DMS53 (cell line): ENCODE measurements around the gene LURAP1L.
A peak's percentile ranks its signal among the peaks of the same experiment; 100 is the strongest.

Experiments
- DNase-seq: peaks from one replicate; lab custom pipeline; 2025; lab: John Stamatoyannopoulos, UW

Gene LURAP1L

DNA sequence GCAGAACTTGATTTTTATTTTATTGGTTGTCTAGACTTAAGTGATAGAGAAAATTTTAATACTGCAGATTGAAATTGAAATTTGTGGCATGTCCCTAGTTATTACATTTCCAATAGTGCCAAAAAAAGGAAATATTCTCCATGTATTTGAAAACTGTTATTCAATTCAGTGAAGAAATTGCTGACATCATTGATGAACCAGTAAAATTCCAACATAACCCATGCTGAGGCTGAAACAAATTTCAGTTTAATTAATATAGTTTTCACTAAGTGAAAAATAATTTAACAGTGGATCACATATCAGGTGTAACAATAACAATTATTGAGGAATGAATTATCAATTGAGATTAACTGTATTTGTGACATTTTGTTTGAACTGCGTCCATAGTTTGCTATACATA, 38.7 kb downstream of the LURAP1L start:
- DNase-seq, result peak; percentile 7

DNA sequence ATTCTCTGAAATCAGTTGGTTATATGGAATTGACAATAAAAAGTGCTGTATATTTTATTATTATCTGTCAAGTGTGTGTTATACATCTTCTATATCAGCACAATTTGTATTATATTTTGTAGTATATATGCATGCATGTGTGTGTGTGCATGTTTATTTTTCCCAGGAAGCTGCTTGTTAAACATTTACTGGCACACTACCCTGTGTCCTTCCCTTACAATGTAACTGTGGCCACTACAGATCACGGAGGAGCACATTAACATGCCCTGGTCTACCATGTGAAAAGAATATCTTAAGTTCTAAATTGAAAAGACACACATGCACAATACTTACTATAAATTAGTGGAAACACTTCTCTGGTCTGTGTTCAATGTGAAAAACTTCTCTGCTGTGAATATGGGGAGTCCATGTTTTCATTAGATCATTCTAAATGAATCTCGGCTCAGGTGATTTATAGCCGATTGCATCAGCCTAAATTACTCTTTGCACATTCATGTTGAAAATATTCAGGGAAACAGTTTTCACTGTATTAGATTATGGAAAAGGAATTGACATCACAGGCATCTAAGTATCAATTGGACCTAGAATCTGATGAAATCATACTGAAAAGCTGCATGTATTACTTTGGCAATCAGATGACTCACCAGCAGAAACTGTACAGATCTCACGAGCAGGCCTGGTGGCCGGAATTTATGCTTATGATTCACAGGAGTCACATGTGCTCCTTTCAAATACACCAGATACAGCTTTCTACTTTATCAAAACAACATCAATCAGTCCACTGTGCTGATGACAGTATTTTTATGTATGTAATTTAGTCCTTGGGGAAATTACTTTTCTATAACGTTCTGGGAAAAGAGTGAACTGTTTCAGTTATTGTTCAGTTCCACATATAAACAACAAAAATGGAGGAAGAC, 39.4 kb downstream of the LURAP1L start:
- peak; percentile 85 for DNase-seq

DNA sequence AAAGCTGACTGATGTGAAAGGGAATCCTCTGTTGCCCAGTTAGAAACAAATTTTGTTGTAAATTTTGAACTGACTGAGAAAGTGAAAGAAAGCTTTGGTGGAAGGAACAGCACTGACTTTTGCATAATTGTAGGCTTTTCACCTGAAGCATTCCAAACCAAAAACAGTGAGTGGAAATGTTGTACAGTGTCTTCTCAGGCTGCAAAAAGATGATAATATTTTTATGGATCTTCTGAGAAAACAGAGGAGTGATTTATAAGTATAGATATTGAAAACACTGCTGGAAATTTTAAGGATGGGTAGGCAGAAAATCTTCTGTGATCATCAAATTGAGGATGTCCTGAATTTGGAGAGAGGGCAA, 40.0 kb downstream of the LURAP1L start:
- DNase-seq, result no peak

DNA sequence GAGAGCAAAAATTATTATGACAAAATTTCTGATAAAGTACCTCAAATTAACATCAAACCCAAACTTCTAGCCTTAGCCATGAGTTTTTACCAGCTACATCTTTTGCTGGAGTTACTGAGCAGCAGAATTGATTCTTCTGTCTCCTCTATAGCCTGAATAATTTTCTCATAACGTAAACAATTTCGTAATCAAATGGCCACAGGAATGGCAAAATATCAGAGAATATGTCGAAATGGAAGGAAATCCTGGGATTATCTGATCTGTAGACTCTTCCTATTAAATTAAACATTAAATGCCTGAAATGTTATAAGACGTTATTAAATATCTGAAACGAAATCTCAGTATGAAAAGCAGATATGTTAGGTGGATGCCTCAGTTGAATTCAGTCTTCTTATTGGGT, 41.1 kb downstream of the LURAP1L start:
- DNase-seq, result no peak

DNA sequence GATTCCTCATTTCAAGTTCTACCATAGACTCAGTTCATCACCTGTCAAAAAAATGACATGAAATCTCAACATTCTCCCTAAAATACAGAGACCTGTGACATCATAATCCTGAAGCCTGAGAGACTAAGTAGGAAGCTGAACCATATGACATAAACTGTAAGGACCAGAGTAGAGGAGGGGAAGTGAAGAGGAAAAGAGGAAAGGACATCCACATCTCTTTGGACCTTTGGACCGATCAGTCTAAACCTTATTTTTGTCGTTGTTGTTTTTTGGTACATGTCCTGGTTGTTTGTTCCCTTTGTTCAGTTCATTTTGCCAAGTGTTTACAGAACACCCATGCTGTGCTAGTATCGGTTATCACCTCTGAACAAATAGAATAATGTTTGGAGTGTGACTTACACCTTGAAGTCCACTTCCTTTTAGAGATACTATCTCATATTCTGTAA, 41.9 kb downstream of the LURAP1L start:
- DNase-seq, result peak; percentile 72

DNA sequence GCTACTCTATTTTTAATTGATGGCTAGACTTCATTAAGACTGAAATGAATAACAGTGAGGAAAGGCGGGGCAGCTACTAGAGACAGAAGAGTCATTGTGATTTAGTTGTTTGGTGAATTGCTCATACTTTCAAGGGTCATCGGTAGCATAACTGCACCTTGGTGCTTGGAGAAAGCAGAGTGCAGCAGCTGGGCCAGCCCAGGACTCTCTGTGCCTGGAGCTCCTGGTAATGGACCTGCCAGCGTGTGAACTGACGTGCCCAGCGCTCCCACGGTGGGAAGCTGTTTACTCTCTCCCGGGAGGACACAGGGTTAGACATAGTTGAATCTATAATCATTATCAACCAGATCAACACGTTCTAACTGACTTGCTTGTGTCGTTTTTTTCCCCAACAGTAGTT, 42.9 kb downstream of the LURAP1L start:
- peak; percentile 72 for DNase-seq

DNA sequence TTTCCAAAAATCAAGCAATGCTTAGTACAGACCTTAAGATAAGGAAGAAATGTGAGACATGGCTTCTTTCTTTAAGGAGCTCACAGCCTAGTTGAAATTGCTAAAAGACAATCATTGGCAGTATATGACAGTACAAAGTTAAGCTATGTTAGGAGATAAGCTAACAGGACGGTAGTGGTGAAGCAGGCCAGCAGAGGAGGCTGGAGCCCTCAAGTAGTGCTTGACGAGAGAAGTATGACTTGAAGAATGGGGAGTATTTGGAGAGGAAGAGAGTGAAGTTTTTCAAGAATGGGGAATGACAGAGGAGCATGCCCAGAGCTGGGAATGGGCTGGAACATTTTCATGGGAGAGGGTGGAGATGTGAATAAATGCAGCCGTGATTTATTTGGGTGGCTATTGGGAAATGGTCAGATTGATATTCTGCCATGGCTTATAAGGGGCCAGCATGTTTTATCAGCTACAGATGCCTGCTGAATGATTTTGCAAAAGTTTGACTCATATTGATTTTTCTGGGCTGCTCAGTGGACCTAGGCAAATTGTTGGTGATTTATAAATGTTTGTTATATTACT, 43.7 kb downstream of the LURAP1L start:
- peak; percentile 1 for DNase-seq

DNA sequence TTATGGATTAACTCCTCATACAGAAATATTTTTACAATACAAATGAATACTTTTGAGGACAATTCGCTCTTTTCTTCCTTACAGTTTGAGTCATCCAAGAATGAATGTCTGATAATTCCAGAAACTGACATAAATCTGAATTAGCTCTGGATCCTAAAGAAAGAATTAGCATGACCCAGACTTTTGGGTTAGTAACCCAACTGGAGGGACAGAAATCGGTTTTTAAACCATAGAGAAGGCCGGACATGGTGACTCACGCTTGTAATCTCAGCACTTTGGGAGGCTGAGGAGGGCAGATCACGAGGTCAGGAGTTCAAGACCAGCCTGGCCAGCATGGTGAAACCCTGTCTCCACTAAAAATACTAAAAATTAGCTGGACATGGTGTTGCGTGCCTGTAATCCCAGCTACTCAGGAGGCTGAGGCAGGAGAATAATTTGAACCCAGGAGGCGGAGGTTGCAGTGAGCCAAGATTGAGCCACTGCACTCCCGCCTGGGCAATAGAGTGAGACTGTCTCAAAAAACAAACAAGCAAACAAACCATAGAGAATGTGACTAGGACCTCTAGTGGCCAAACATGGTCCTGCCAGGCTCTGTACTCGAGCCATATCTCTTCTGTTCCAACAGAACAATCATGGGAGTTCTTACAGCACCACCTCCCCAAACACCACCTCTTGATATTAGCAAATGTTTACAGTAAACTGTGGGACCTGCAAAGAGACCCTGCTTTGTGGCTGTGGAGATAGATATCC, 44.8 kb downstream of the LURAP1L start:
- peak; percentile 33 for DNase-seq

DNA sequence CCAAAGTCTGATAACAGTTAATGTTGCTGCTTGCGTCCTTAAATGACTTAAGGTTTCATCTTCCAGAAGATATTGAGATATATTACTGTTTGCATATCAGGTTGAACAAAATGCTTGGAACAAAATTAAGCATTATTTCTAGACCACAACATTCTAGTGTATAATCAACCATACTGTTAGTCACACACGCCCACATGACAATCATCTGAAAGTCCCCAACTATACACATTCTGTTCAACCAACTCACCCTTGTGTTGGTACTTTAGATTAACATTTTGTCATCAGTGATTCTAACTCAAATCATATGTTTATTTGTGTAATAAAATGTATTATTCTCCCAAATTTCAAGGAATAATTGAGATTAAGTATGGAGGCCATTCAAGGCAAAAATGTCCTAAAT, 47.3 kb downstream of the LURAP1L start:
- no peak for DNase-seq

DNA sequence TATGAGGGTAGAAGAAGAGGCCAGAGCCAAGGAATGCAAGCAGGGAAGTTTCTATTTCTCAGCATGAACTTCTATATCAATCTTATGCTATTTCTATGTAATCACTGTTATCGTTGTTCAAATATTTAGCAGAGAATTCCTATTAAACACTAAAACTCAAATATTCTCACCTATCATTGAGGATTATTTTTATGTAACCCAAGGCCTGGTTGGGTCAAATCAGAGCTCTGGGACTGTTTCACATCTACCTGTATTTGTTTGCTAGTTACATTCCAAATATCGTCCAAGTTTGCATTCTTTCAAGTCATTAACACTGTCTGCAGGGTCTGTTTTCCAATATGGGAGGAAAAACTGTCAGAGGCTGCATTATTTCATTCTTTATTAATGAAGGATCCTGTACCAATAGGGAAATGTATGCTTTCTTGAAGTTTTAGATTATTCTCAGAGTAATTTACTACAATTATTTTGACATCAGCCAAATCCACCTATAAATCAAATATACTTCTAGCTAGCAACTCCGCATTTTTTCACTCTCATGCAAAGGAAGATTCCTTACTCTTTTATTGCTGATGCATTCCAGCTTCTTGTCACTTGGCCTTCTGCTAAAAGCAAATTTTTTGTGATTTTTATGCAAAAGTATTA, 52.2 kb downstream of the LURAP1L start:
- no peak for DNase-seq

DNA sequence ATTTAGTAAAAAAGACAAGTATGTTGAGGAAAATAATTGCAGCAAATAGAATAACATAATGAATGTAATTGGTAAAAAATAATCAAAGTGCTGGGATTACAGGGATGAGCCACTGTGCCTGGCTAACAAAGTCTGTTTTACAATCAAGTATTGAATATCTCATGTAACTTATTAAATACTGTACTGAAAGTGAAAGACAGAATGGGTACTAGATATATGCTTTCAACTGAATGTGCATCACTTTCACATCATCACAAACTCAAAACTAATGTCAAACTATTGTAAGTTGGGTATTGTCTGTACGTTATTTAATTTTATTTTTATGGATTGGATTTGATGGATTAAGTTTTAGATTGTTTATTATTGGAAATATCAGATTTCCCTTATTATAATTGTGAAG, 58.9 kb downstream of the LURAP1L start:
- DNase-seq, result no peak

DNA sequence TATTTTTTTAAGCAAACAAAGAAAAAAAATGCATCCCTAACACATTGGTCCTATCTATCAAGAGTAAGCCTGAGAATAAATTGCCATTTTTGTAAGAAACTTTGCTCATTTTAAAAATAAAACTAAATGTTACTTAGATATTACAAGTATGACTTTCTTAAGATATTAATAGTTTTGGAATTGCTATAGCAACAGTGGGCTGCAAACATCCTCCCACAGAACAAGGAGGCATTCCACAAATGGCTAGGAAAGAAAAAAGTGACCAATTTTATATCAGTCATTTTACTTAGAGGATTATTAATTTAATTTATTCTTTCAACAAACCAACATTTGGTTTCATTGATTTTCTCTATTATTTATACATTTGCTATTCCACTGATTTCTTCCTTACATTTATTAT, 63.7 kb downstream of the LURAP1L start:
- no peak for DNase-seq

DNA sequence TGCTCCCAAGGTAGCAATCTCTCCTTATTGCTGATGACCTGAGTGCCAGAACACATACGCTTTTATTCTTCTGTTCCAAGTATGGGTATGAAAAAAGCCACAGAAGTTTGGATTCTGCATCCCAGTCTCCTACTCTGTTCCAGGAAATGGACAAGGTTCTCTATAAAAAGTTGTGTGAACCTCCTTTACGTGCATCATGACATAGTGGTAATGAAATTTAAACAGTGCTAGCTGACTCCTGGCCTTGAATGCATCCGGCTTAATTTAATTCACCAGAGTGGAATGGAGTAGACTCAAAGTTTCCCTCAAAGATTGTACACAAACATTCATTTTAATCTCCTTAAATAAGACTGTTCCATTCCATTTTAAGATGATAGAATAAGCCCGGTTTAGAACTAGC, 68.9 kb downstream of the LURAP1L start:
- no peak for DNase-seq

DNA sequence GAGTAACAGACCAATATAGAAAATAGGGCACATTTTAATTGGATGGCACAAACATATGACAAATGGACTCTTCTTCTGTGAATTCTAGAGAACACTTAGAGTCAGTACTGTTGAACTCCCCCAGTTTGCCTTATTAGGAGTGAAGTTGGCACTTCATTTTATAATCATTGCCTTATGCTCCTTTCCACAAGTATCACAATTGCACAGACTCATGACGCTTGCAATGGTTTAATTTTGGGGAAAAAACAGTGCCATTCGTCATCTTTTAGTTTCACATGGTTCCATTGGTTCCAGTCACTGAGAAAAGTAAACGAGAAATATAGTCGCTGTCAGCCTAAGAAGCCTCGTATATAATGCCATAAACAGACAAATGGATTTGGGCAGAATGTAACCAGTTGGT, 71.2 kb downstream of the LURAP1L start:
- peak; percentile 9 for DNase-seq

DNA sequence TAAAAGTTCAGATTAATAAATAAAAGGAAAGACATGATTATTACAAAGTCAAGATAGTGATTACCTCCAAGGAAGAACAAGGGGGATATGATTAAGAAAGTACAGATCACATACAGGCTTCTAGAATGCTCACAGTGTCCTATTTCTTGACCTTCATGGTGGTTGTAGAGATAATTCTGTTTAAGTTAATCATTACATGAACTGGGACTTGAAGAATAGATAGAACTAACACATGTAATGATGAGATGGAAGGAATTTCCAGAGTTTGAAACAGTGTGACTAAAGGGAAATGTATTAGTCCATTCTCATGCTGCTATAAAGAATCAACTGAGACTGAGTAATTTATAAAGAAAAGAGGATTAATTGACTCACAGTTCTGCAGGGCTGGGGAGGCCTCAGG, 72.7 kb downstream of the LURAP1L start:
- peak; percentile 19 for DNase-seq

DNA sequence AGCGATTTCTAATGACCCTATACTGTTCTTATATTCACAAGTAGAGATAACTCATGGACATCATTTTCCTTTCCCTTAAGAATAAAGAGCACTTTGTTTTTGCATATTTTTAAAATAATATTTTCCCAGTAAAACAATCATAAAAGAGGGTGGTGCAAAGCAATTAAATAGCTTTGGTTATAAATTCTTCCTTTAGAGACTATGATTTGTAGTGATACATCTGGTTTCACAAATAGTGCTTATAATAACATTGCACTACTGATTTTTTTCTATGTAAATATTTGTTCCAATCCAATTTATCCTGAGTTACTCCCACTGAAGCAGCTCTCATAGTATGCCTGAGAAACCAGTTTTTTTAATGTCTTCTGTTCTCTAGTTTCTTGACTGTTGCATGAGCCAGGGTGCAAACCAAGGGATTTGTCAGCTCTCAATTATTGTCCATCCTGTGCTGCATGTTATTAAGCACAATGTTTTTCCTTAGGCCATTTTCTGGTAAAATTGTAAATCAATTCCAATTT, 74.7 kb downstream of the LURAP1L start:
- peak; percentile 27 for DNase-seq

DNA sequence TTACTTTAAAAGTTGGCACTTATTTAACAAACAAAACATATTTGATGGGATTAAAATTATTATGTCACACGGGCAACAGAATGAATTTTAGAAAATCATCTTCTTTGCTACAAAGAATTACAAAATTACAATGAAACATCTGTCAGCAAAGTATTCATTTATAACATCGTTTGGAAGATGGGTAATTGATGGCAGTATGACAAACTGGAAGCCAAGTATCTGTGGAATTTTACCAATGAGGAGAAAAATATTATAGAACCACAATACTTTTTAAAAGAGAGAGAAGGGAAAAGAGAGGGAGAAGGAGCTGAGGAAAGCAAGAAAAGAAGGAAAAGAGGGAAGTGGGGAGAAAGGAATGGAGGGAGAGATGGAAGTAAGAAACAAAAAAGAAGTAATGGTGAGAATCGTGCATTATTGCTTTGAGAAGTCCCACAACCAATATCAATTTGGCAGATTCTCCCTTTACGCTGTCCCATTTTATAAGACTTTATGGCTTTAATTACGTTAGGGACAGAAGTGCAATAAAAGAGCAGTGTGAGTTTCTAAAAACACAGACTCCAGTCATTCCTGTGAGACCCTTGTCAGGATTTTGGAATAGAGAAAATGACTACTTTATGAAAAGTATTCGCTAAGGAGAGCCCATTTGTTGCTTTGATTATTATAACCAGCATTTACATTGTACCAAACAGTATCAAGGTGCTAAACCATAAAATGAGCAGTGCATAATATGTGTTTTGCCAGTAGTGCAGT, 76.7 kb downstream of the LURAP1L start:
- no peak for DNase-seq

DNA sequence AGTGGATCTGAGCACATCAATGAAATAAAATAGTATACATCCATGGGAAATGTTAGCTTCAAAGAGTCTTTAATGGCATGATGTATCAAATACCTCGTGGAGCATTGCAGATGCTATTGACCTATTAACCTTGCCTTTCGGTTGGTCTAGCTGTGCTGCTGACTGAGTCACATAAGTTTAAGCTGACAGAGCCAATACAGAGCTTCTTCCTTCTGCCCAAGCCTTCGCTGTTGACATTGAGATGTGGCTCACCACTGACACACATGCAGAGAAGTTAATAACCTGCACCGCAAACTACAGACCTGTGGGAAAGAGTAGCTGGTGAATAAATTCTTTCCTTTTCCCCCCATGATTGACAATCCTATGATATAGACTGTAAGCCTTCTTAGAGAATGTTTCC, 78.2 kb downstream of the LURAP1L start:
- no peak for DNase-seq

DNA sequence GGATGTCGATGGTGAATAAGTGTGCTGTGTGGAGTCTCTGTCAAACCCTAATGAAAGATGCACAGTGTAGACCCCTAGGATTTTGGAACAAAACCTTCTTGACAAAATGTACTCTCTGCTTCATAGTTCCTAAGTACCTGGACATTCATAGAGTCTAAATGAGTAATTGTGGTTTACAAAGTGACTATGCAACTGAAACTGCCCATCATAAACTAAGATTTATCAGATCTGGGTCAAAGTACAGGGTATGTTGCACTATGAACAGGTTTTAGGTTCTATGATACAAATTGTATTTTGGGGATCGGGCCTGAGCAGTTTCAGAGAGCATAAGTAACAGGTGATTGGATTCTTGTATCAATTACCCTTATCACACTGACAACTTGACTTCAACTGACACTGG, 79.4 kb downstream of the LURAP1L start:
- DNase-seq, result no peak

DNA sequence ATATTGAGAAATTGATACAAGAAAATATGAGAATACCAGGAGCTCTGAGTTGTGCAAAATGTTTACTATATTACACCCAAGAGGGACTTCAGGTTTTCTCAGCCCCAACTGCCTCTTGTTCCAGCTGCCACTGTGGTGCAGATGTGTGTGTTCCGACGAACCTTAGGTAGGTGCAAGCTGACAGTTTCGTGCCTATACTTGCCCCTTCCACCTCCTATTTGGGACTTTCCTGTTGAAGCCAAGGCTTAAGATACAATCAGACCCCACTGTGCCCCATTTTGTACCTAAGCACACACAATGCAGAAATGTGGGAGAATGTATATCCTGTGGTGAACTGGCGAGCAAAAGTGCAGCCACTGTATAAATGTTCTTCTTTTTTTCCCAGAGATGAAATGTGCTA, 80.2 kb downstream of the LURAP1L start:
- DNase-seq, result no peak

DNA sequence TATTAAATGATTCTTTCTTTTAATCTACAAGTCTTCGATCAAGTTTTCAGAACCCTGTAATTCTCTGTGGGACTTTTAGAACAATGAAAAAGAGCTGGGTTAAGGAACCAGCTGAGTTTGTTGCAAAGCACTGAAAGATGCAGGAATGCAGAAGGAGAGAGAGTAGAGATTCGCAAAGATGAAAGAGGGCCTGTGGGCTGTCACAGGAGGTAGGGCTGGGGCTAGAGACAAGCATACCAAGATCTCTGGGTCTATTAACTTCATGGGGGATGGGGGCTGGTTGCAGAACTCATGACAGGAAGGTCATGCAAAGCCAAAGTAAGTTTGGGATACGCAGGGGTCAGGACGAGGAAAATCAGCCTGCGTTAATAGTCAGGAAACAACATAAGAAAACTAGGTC, 81.8 kb downstream of the LURAP1L start:
- no peak for DNase-seq
